ENCODE data around the gene STK32A.

Gene STK32A

GRCh38 chr5:147303976-147304375 is 69.2 kb downstream of the STK32A start:
- H3K36me3 ChIP-seq (ENCODE audit: control insufficient read depth, insufficient read depth, low read length) = no peaks in the 10 kb centered on the region
- H3K9me3 ChIP-seq (ENCODE audit: control insufficient read depth, low read length) = no peaks in the 10 kb centered on the region
- no peaks in the 10 kb centered on the region for H3K4me1 ChIP-seq
- H3K27me3 ChIP-seq (ENCODE audit: control insufficient read depth, insufficient read depth, low read length) = no peaks in the 10 kb centered on the region
- H3K4me2 ChIP-seq (ENCODE audit: low read length) = no peak overlapping the region
- no peak for TF ChIP-seq CTCF (IDR thresholded peaks at IDR 0.05)
- H3K27ac ChIP-seq = no peak overlapping the region
- H3K4me3 ChIP-seq (ENCODE audit: low read depth, low read length) = no peak overlapping the region
- H3K9ac ChIP-seq = no peak overlapping the region
- no peak overlapping the region for H2AFZ ChIP-seq
- no peaks in the 10 kb centered on the region for H3K79me2 ChIP-seq

GRCh38 chr5:147305147-147305546 is 70.3 kb downstream of the STK32A start:
- no peaks in the 10 kb centered on the region for H3K4me1 ChIP-seq
- no peaks in the 10 kb centered on the region for H3K79me2 ChIP-seq
- H3K9me3 ChIP-seq (ENCODE audit: control insufficient read depth, low read length) = no peaks in the 10 kb centered on the region
- H3K27me3 ChIP-seq (ENCODE audit: control insufficient read depth, insufficient read depth, low read length) = no peaks in the 10 kb centered on the region
- H2AFZ ChIP-seq = no peak overlapping the region
- no peaks in the 10 kb centered on the region for H3K36me3 ChIP-seq (ENCODE audit: control insufficient read depth, insufficient read depth, low read length)
- H3K27ac ChIP-seq = no peak overlapping the region
- TF ChIP-seq CTCF (IDR thresholded peaks at IDR 0.05) = no peak
- H3K4me2 ChIP-seq (ENCODE audit: low read length) = no peak overlapping the region
- H3K9ac ChIP-seq = no peak overlapping the region
- no peak overlapping the region for H3K4me3 ChIP-seq (ENCODE audit: low read depth, low read length)

GRCh38 chr5:147306351-147306750 is 71.5 kb downstream of the STK32A start:
- Histone ChIP-seq H2AFZ (no peak overlapping the region), H3K4me2 (ENCODE audit: low read length) (no peak overlapping the region), H3K79me2 (no peaks in the 10 kb centered on the region), H3K4me3 (ENCODE audit: low read depth, low read length) (no peak overlapping the region), H3K9me3 (ENCODE audit: control insufficient read depth, low read length) (no peaks in the 10 kb centered on the region), H3K27me3 (ENCODE audit: control insufficient read depth, insufficient read depth, low read length) (no peaks in the 10 kb centered on the region), H3K27ac (no peak overlapping the region), H3K36me3 (ENCODE audit: control insufficient read depth, insufficient read depth, low read length) (no peaks in the 10 kb centered on the region), H3K4me1 (no peaks in the 10 kb centered on the region), H3K9ac (no peak overlapping the region)
- TF ChIP-seq CTCF (IDR thresholded peaks at IDR 0.05) = no peak

- Histone ChIP-seq H3K9ac (no peak overlapping the region), H3K27me3 (ENCODE audit: control insufficient read depth, insufficient read depth, low read length) (no peaks in the 10 kb centered on the region), H3K4me2 (ENCODE audit: low read length) (no peak overlapping the region), H2AFZ (no peak overlapping the region), H3K36me3 (ENCODE audit: control insufficient read depth, insufficient read depth, low read length) (no peaks in the 10 kb centered on the region), H3K79me2 (no peaks in the 10 kb centered on the region), H3K9me3 (ENCODE audit: control insufficient read depth, low read length) (no peaks in the 10 kb centered on the region), H3K4me1 (no peaks in the 10 kb centered on the region), H3K4me3 (ENCODE audit: low read depth, low read length) (no peak overlapping the region), H3K27ac (no peak overlapping the region)
- TF ChIP-seq CTCF (IDR thresholded peaks at IDR 0.05) = no peak
These were observed 72.3 kb downstream of the STK32A start for GRCh38 chr5:147307170-147307569.

- Histone ChIP-seq H3K9me3 (ENCODE audit: control insufficient read depth, low read length) (no peaks in the 10 kb centered on the region), H3K4me1 (no peaks in the 10 kb centered on the region), H3K79me2 (no peaks in the 10 kb centered on the region), H3K4me3 (ENCODE audit: low read depth, low read length) (no peak overlapping the region), H3K27ac (no peak overlapping the region), H3K9ac (no peak overlapping the region), H3K27me3 (ENCODE audit: control insufficient read depth, insufficient read depth, low read length) (no peaks in the 10 kb centered on the region), H3K36me3 (ENCODE audit: control insufficient read depth, insufficient read depth, low read length) (no peaks in the 10 kb centered on the region), H3K4me2 (ENCODE audit: low read length) (no peak overlapping the region), H2AFZ (no peak overlapping the region)
- TF ChIP-seq CTCF (IDR thresholded peaks at IDR 0.05) = no peak
These were observed 74.8 kb downstream of the STK32A start for GRCh38 chr5:147309621-147310020.
